ENCODE data around the gene PLGRKT.
"Not testable (repeated sequence)": the region's sequence is repeated elsewhere in the genome, so short reads cannot be mapped to it uniquely, and the experiment has no call there.

Gene PLGRKT

GRCh38 chr9:5466766-5467165 is 29.0 kb upstream of the PLGRKT start:
- intact Hi-C loops (cut with micrococcal nuclease) = no loop called here
- Mint-ChIP-seq H3K27me3 (no peaks in the 10 kb centered on the region), H3K4me1 (ENCODE audit: low read depth) (peaks cover 63% of the 10 kb centered on the region), H3K4me3 (peak overlapping the region; percentile 4), H3K27ac (peak overlapping the region; percentile 82), H3K9me3 (no peaks in the 10 kb centered on the region), H3K36me3 (ENCODE audit: low read depth) (peaks cover 96% of the 10 kb centered on the region)

- Mint-ChIP-seq H3K4me1 (ENCODE audit: low read depth) (peaks cover 63% of the 10 kb centered on the region), H3K36me3 (ENCODE audit: low read depth) (peaks cover 100% of the 10 kb centered on the region), H3K4me3 (no peak overlapping the region), H3K9me3 (no peaks in the 10 kb centered on the region), H3K27ac (peak overlapping the region; percentile 82), H3K27me3 (no peaks in the 10 kb centered on the region)
- intact Hi-C loops (cut with micrococcal nuclease) = no loop called here
Observed at GRCh38 chr9:5466005-5466404, 28.3 kb upstream of the PLGRKT start.

- H3K36me3 Mint-ChIP-seq (ENCODE audit: low read depth) = peaks cover 100% of the 10 kb centered on the region
- intact Hi-C loops (cut with micrococcal nuclease); H3K27me3 Mint-ChIP-seq; H3K4me3 Mint-ChIP-seq; H3K9me3 Mint-ChIP-seq: not testable (repeated sequence)
- H3K4me1 Mint-ChIP-seq (ENCODE audit: low read depth) = peaks cover 67% of the 10 kb centered on the region
- peak overlapping the region; percentile 82 for H3K27ac Mint-ChIP-seq
Observed at GRCh38 chr9:5464831-5465330, 27.2 kb upstream of the PLGRKT start.

- intact Hi-C loops (cut with micrococcal nuclease) = no loop called here
- Mint-ChIP-seq H3K9me3 (no peaks in the 10 kb centered on the region), H3K27me3 (no peaks in the 10 kb centered on the region), H3K27ac (peak overlapping the region; percentile 80), H3K36me3 (ENCODE audit: low read depth) (peaks cover 98% of the 10 kb centered on the region), H3K4me3 (peak overlapping the region; percentile 48), H3K4me1 (ENCODE audit: low read depth) (peaks cover 63% of the 10 kb centered on the region)
Observed at GRCh38 chr9:5460157-5460556, 22.4 kb upstream of the PLGRKT start.

- Mint-ChIP-seq H3K27me3 (no peaks in the 10 kb centered on the region), H3K36me3 (ENCODE audit: low read depth) (peaks cover 98% of the 10 kb centered on the region), H3K4me1 (ENCODE audit: low read depth) (peaks cover 62% of the 10 kb centered on the region), H3K9me3 (no peaks in the 10 kb centered on the region), H3K4me3 (peak overlapping the region; percentile 48), H3K27ac (peak overlapping the region; percentile 80)
- intact Hi-C loops (cut with micrococcal nuclease) = loop anchor here (5.0 to 10.0 kb wide), 2 partner anchors 113 to 475 kb away; partner anchors contain the start of gene JAK2
Observed at GRCh38 chr9:5459289-5459829, 21.6 kb upstream of the PLGRKT start.

GRCh38 chr9:5455181-5455580 is 17.5 kb upstream of the PLGRKT start:
- Mint-ChIP-seq H3K36me3 (ENCODE audit: low read depth) (peaks cover 97% of the 10 kb centered on the region), H3K9me3 (no peaks in the 10 kb centered on the region), H3K27me3 (no peaks in the 10 kb centered on the region), H3K27ac (peak overlapping the region; percentile 98), H3K4me3 (peak overlapping the region; percentile 74), H3K4me1 (ENCODE audit: low read depth) (peaks cover 52% of the 10 kb centered on the region)
- intact Hi-C loops (cut with micrococcal nuclease) = loop anchor here (5.0 to 10.0 kb wide), 2 partner anchors 117 to 470 kb away; partner anchors contain the start of gene JAK2

GRCh38 chr9:5453673-5454072 is 15.9 kb upstream of the PLGRKT start:
- Mint-ChIP-seq H3K27me3 (no peaks in the 10 kb centered on the region), H3K4me3 (peak overlapping the region; percentile 74), H3K4me1 (ENCODE audit: low read depth) (peaks cover 46% of the 10 kb centered on the region), H3K36me3 (ENCODE audit: low read depth) (peaks cover 83% of the 10 kb centered on the region), H3K27ac (peak overlapping the region; percentile 98), H3K9me3 (no peaks in the 10 kb centered on the region)
- intact Hi-C loops (cut with micrococcal nuclease) = loop anchor here (5.0 to 10.0 kb wide), 4 partner anchors 39 to 469 kb away; partner anchors contain the start of genes JAK2 and PDCD1LG2

GRCh38 chr9:5453004-5453403 is 15.3 kb upstream of the PLGRKT start:
- H3K36me3 Mint-ChIP-seq (ENCODE audit: low read depth) = peaks cover 76% of the 10 kb centered on the region
- intact Hi-C loops (cut with micrococcal nuclease) = loop anchor here (5.0 to 10.0 kb wide), 4 partner anchors 39 to 468 kb away; partner anchors contain the start of genes JAK2 and PDCD1LG2

GRCh38 chr9:5452286-5452609 is 14.5 kb upstream of the PLGRKT start:
- intact Hi-C loops (cut with micrococcal nuclease) = loop anchor here (5.0 to 10.0 kb wide), 4 partner anchors 40 to 467 kb away; partner anchors contain the start of genes JAK2 and PDCD1LG2
- peaks cover 48% of the 10 kb centered on the region for H3K4me1 Mint-ChIP-seq (ENCODE audit: low read depth)
- H3K27me3 Mint-ChIP-seq = no peaks in the 10 kb centered on the region
- peak overlapping the region; percentile 98 for H3K27ac Mint-ChIP-seq
- H3K9me3 Mint-ChIP-seq = no peaks in the 10 kb centered on the region
- H3K36me3 Mint-ChIP-seq (ENCODE audit: low read depth) = peaks cover 69% of the 10 kb centered on the region
- H3K4me3 Mint-ChIP-seq = peak overlapping the region; percentile 87

More at GRCh38 chr9:5453004-5453403, 15.3 kb upstream of the PLGRKT start:
- H3K27ac Mint-ChIP-seq = peak overlapping the region; percentile 98
- no peaks in the 10 kb centered on the region for H3K27me3 Mint-ChIP-seq
- H3K4me1 Mint-ChIP-seq (ENCODE audit: low read depth) = peaks cover 46% of the 10 kb centered on the region
- no peaks in the 10 kb centered on the region for H3K9me3 Mint-ChIP-seq
- peak overlapping the region; percentile 74 for H3K4me3 Mint-ChIP-seq

- Mint-ChIP-seq H3K36me3 (ENCODE audit: low read depth) (peaks cover 53% of the 10 kb centered on the region), H3K9me3 (no peaks in the 10 kb centered on the region), H3K4me3 (peak within 1 kb of the TSS; percentile 87), H3K27ac (peak within 1 kb of the TSS; percentile 98), H3K27me3 (no peaks in the 10 kb centered on the region), H3K4me1 (ENCODE audit: low read depth) (peaks cover 52% of the 10 kb centered on the region)
- intact Hi-C loops (cut with micrococcal nuclease) = loop anchor here (1.0 to 10.0 kb wide), 5 partner anchors 42 to 466 kb away; partner anchors contain the start of genes JAK2 and PDCD1LG2
Observed at GRCh38 chr9:5450359-5451091, 12.8 kb upstream of the PLGRKT start, which contains the start of gene CD274. Gene CD274, plus strand, starts transcription at chr9:5450542. Its CDS starts 5,572 bp downstream, at chr9:5456114.

- H3K4me3 Mint-ChIP-seq = peak overlapping the region; percentile 87
- H3K9me3 Mint-ChIP-seq = no peaks in the 10 kb centered on the region
- H3K4me1 Mint-ChIP-seq (ENCODE audit: low read depth) = peaks cover 52% of the 10 kb centered on the region
- intact Hi-C loops (cut with micrococcal nuclease) = loop anchor here (1.0 to 10.0 kb wide), 6 partner anchors 43 to 685 kb away; partner anchors contain the start of genes JAK2 and PDCD1LG2
- H3K27me3 Mint-ChIP-seq = no peaks in the 10 kb centered on the region
- H3K27ac Mint-ChIP-seq = peak overlapping the region; percentile 98
- peaks cover 45% of the 10 kb centered on the region for H3K36me3 Mint-ChIP-seq (ENCODE audit: low read depth)
Observed at GRCh38 chr9:5449521-5450358, 12.0 kb upstream of the PLGRKT start.

GRCh38 chr9:5448461-5449435 is 11.0 kb upstream of the PLGRKT start:
- peak overlapping the region; percentile 42 for H3K4me3 Mint-ChIP-seq
- intact Hi-C loops (cut with micrococcal nuclease) = loop anchor here (10.0 kb wide), 1 partner anchor 684 kb away; no protein-coding TSS in a partner anchor
- peak overlapping the region; percentile 98 for H3K27ac Mint-ChIP-seq
- H3K9me3 Mint-ChIP-seq = no peaks in the 10 kb centered on the region
- no peaks in the 10 kb centered on the region for H3K27me3 Mint-ChIP-seq
- H3K4me1 Mint-ChIP-seq (ENCODE audit: low read depth) = peaks cover 55% of the 10 kb centered on the region
- H3K36me3 Mint-ChIP-seq (ENCODE audit: low read depth) = peaks cover 36% of the 10 kb centered on the region
